Heart left ventricle (tissue), 13 donors: ENCODE data around the gene CHD9.

Experiments
- POLR2A ChIP-seq, 2 donors: fragments of 450-650 bp; IDR thresholded peaks; one replicate each; pipeline ENCODE4 v1.6.1; 2017; ENCODE audit warnings: antibody characterized with exemption in 2 of 2, mild to moderate bottlenecking in 2 of 2, moderate library complexity in 2 of 2
- TF ChIP-seq, protein P1 (sequence below), 12 donors: fragments of 200-600 bp; sonication (generic) in 4 of 12; IDR thresholded peaks; one replicate each; pipeline versions ENCODE4 v1.5.0 to v1.8.0; 2018 to 2022; ENCODE audit warnings: antibody characterized with exemption in 12 of 12, mild to moderate bottlenecking in 5 of 12
- donor health status: ischemic (EF 13 %, LVEDD 7.1; RV severe dilation, severe dysfunction).
- donor health status: DM: no; HTN: yes; CAD: no.
- donor health status: DM: no; HTN: no; CAD: no.
- donor health status: ischemic (EF 25% LVEDD 6.9; RV normal size, moderate dysfunction).
- donor health status: ischemic (EF 25% LVEDD 5.7; RV mildly dilated, moderate dysfunction).
- donor health status: ischemic (EF 35%, LVEDD 5.7; RV mildly dilated, moderate dysfunction).
- donor health status: nonischemic (EF 11% LVEDD 7.7; RV severe dilation, severe dysfunction).
- donor health status: DM: yes; HTN: yes; CAD: no.
- donor health status: PGD.
- donor health status: ischemic (EF 29% LVEDD 5.4; RV normal size, mild dysfunction).
- donor health status: nonischemic (EF 23%, LVEDD 6.1; RV moderate dilation, normal function).

GRCh38 chr16:53258809-53259208 lies 204.0 kb downstream of the CHD9 start:
- TF ChIP-seq, protein P1, sequence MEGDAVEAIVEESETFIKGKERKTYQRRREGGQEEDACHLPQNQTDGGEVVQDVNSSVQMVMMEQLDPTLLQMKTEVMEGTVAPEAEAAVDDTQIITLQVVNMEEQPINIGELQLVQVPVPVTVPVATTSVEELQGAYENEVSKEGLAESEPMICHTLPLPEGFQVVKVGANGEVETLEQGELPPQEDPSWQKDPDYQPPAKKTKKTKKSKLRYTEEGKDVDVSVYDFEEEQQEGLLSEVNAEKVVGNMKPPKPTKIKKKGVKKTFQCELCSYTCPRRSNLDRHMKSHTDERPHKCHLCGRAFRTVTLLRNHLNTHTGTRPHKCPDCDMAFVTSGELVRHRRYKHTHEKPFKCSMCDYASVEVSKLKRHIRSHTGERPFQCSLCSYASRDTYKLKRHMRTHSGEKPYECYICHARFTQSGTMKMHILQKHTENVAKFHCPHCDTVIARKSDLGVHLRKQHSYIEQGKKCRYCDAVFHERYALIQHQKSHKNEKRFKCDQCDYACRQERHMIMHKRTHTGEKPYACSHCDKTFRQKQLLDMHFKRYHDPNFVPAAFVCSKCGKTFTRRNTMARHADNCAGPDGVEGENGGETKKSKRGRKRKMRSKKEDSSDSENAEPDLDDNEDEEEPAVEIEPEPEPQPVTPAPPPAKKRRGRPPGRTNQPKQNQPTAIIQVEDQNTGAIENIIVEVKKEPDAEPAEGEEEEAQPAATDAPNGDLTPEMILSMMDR (IDR thresholded peaks at IDR 0.05): no peak
- TF ChIP-seq POLR2A (IDR thresholded peaks at IDR 0.05): no peak
